Large intestine (tissue), 3 donors: ENCODE data around the gene WDR5. TPM values are rescaled to one million over a fixed set of nuclear protein-coding genes. Genes with fewer than 3 reads are reported as not detected.

Experiments
- DNase-seq, 2 donors: peaks; one replicate each; pipeline versions ENCODE4 v3.0.0 to v3.0.0-alpha.2; 2013
- H3K27ac ChIP-seq: one replicate; pipeline ENCODE4 v1.5.1; 2013; ENCODE audit warnings: low read length
- H3K27me3 ChIP-seq: 2 replicates; pipeline ENCODE4 v1.6.1; 2013; ENCODE audit warnings: low read length; ENCODE audit not compliant: control insufficient read depth, insufficient read depth
- H3K36me3 ChIP-seq: 2 replicates; pipeline ENCODE4 v1.6.1; 2013; ENCODE audit warnings: low read length; ENCODE audit not compliant: control insufficient read depth, insufficient read depth
- H3K4me1 ChIP-seq: one replicate; pipeline ENCODE4 v1.6.1; 2013; ENCODE audit warnings: low read length; ENCODE audit not compliant: control insufficient read depth, insufficient read depth
- H3K4me3 ChIP-seq: one replicate; pipeline ENCODE4 v1.5.1; 2013; ENCODE audit warnings: low read length
- H3K9me3 ChIP-seq: one replicate; pipeline ENCODE4 v1.6.1; 2013; ENCODE audit warnings: mild to moderate bottlenecking, low read depth, low read length, moderate library complexity; ENCODE audit not compliant: control insufficient read depth
- whole genome bisulfite sequencing: methylation state at CpG from one replicate; pipeline ENCODE4 v1.1.5; 2013; ENCODE audit warnings: low lambda C conversion rate; ENCODE audit not compliant: insufficient coverage; 5-methylcytosine and 5-hydroxymethylcytosine counted together
- polyA plus RNA-seq: library from polyadenylated mRNA; unstranded; fragments of 120-200 nt; gene quantifications from one replicate; pipeline ENCODE4 v1.2.1, GENCODE V29; 2013

The WDR5 gene
- polyA plus RNA-seq, 1 donor, result 30.4 TPM

- no peak for DNase-seq
- H3K4me1 ChIP-seq, result peaks cover 13% of the 10 kb centered on the region
- peaks cover 5% of the 10 kb centered on the region for H3K9me3 ChIP-seq
- H3K36me3 ChIP-seq, result peaks cover 67% of the 10 kb centered on the region
- 40% methylated on average over 1 of the region's 17 CpGs for WGBS
- H3K4me3 ChIP-seq, result no peak overlapping the region
- H3K27me3 ChIP-seq, result no peaks in the 10 kb centered on the region
- H3K27ac ChIP-seq, result no peak overlapping the region
Measured at GRCh38 chr9:134158242-134158641, 22.4 kb downstream of the WDR5 start.

GRCh38 chr9:134158753-134159392, 23.0 kb downstream of the WDR5 start:
- Histone ChIP-seq H3K27ac (no peak overlapping the region), H3K27me3 (no peaks in the 10 kb centered on the region), H3K36me3 (peaks cover 63% of the 10 kb centered on the region), H3K9me3 (peaks cover 12% of the 10 kb centered on the region), H3K4me3 (no peak overlapping the region), H3K4me1 (peaks cover 19% of the 10 kb centered on the region)
- DNase-seq, result no peak
- WGBS, result no CpG with 5 or more reads among the region's 20 CpGs

GRCh38 chr9:134159566-134160245, 23.8 kb downstream of the WDR5 start:
- no peak for DNase-seq
- peaks cover 55% of the 10 kb centered on the region for H3K36me3 ChIP-seq
- H3K4me3 ChIP-seq, result no peak overlapping the region
- WGBS, result 95% methylated on average over 4 of the region's 20 CpGs
- no peaks in the 10 kb centered on the region for H3K27me3 ChIP-seq
- H3K27ac ChIP-seq, result no peak overlapping the region
- H3K4me1 ChIP-seq, result peaks cover 19% of the 10 kb centered on the region
- peaks cover 12% of the 10 kb centered on the region for H3K9me3 ChIP-seq

GRCh38 chr9:134161647-134162046, 25.8 kb downstream of the WDR5 start:
- peaks cover 12% of the 10 kb centered on the region for H3K9me3 ChIP-seq
- DNase-seq, result no peak
- H3K4me3 ChIP-seq, result no peak overlapping the region
- no peak overlapping the region for H3K27ac ChIP-seq
- no CpG with 5 or more reads among the region's 14 CpGs for WGBS
- H3K27me3 ChIP-seq, result no peaks in the 10 kb centered on the region
- H3K36me3 ChIP-seq, result peaks cover 35% of the 10 kb centered on the region
- peaks cover 19% of the 10 kb centered on the region for H3K4me1 ChIP-seq

GRCh38 chr9:134162212-134162775, 26.4 kb downstream of the WDR5 start:
- Histone ChIP-seq H3K4me1 (peaks cover 19% of the 10 kb centered on the region), H3K9me3 (peaks cover 12% of the 10 kb centered on the region), H3K27me3 (no peaks in the 10 kb centered on the region), H3K4me3 (no peak overlapping the region), H3K36me3 (peaks cover 29% of the 10 kb centered on the region), H3K27ac (no peak overlapping the region)
- WGBS, result 100% methylated on average over 1 of the region's 9 CpGs
- DNase-seq, result peak in 1 of 2 donors; percentile 49

GRCh38 chr9:134162926-134163370, 27.1 kb downstream of the WDR5 start:
- peaks cover 12% of the 10 kb centered on the region for H3K9me3 ChIP-seq
- peaks cover 19% of the 10 kb centered on the region for H3K4me1 ChIP-seq
- no peak overlapping the region for H3K27ac ChIP-seq
- H3K27me3 ChIP-seq, result no peaks in the 10 kb centered on the region
- no peak overlapping the region for H3K4me3 ChIP-seq
- H3K36me3 ChIP-seq, result peaks cover 22% of the 10 kb centered on the region
- no CpG with 5 or more reads among the region's 24 CpGs for WGBS
- no peak for DNase-seq

- H3K27me3 ChIP-seq, result no peaks in the 10 kb centered on the region
- H3K27ac ChIP-seq, result no peak overlapping the region
- peaks cover 16% of the 10 kb centered on the region for H3K36me3 ChIP-seq
- WGBS, result no CpG with 5 or more reads among the region's 80 CpGs
- DNase-seq, result peak; percentile 68 to 87
- H3K4me3 ChIP-seq, result no peak overlapping the region
- H3K4me1 ChIP-seq, result peaks cover 21% of the 10 kb centered on the region
- H3K9me3 ChIP-seq, result peaks cover 12% of the 10 kb centered on the region
Measured at GRCh38 chr9:134163371-134164196, 27.7 kb downstream of the WDR5 start.

- WGBS, result no CpG with 5 or more reads among the region's 50 CpGs
Measured at GRCh38 chr9:134164879-134165278, 29.0 kb downstream of the WDR5 start.

GRCh38 chr9:134165357-134166315, 29.8 kb downstream of the WDR5 start:
- no peaks in the 10 kb centered on the region for H3K27me3 ChIP-seq
- peak in 1 of 2 donors; percentile 63 for DNase-seq

More at GRCh38 chr9:134164879-134165278, 29.0 kb downstream of the WDR5 start:
- no peak overlapping the region for H3K4me3 ChIP-seq
- peaks cover 12% of the 10 kb centered on the region for H3K9me3 ChIP-seq
- DNase-seq, result no peak
- no peak overlapping the region for H3K27ac ChIP-seq
- peaks cover 25% of the 10 kb centered on the region for H3K4me1 ChIP-seq
- H3K36me3 ChIP-seq, result peaks cover 6% of the 10 kb centered on the region
- H3K27me3 ChIP-seq, result no peaks in the 10 kb centered on the region

More at GRCh38 chr9:134165357-134166315, 29.8 kb downstream of the WDR5 start:
- no peak overlapping the region for H3K27ac ChIP-seq
- peaks cover 25% of the 10 kb centered on the region for H3K4me1 ChIP-seq
- WGBS, result no CpG with 5 or more reads among the region's 29 CpGs
- H3K9me3 ChIP-seq, result peaks cover 12% of the 10 kb centered on the region
- peaks cover 3% of the 10 kb centered on the region for H3K36me3 ChIP-seq
- H3K4me3 ChIP-seq, result no peak overlapping the region
